ENCODE data around the gene CHST13.

CHST13 gene

GRCh38 chr3:126554560-126555525, 30.9 kb downstream of the CHST13 start:
- no CpG with 5 or more reads among the region's 19 CpGs for WGBS (ENCODE audit: extremely low coverage, insufficient coverage, insufficient read length)
- no peak overlapping the region for H3K23ac ChIP-seq (ENCODE audit: low read length)
- no peak overlapping the region for H4K12ac ChIP-seq (ENCODE audit: low read depth, low read length)
- H3K14ac ChIP-seq (ENCODE audit: low read length): no peak overlapping the region
- no peak overlapping the region for H2AFZ ChIP-seq (ENCODE audit: insufficient read depth, low read length, poor library complexity)
- no peak overlapping the region for H3K18ac ChIP-seq (ENCODE audit: low read length)
- H2BK120ac ChIP-seq (ENCODE audit: insufficient read depth, low read length, poor library complexity): no peak overlapping the region
- H2AK5ac ChIP-seq (ENCODE audit: low read length): no peak overlapping the region
- H2BK5ac ChIP-seq (ENCODE audit: low read depth, low read length, poor library complexity): no peak overlapping the region
- H2BK12ac ChIP-seq (ENCODE audit: low read length): no peak overlapping the region
- H3K4me2 ChIP-seq (ENCODE audit: low read length): no peak overlapping the region
- H3K9ac ChIP-seq (ENCODE audit: low read length): no peak overlapping the region
- H4K91ac ChIP-seq (ENCODE audit: low read depth, low read length): no peak overlapping the region
- H3K4me1 ChIP-seq (ENCODE audit: control insufficient read depth in 1 of 2, insufficient read depth in 2 of 2, low read length in 2 of 2): no peaks in the 10 kb centered on the region
- no peak overlapping the region for H3K4ac ChIP-seq (ENCODE audit: low read depth, low read length)
- no peaks in the 10 kb centered on the region for H3K36me3 ChIP-seq (ENCODE audit: control insufficient read depth in 1 of 2, insufficient read depth in 2 of 2, low read length in 2 of 2)
- H3K4me3 ChIP-seq (ENCODE audit: low read depth, low read length): no peak overlapping the region
- no peak for DNase-seq
- no peak overlapping the region for H4K8ac ChIP-seq (ENCODE audit: low read depth, low read length)
- H3K27me3 ChIP-seq (ENCODE audit: insufficient read depth, low read length): no peaks in the 10 kb centered on the region
- no peaks in the 10 kb centered on the region for H3K79me1 ChIP-seq (ENCODE audit: low read length)
- no peaks in the 10 kb centered on the region for H3K9me3 ChIP-seq (ENCODE audit: insufficient read depth, low read depth, low read length)
- H3K79me2 ChIP-seq (ENCODE audit: control insufficient read depth, insufficient read depth, low read length, poor library complexity): no peaks in the 10 kb centered on the region
- H3K27ac ChIP-seq (ENCODE audit: low read depth, low read length): no peak overlapping the region

- Histone ChIP-seq H4K12ac (ENCODE audit: low read depth, low read length) (no peak overlapping the region), H3K4me1 (ENCODE audit: control insufficient read depth in 1 of 2, insufficient read depth in 2 of 2, low read length in 2 of 2) (no peaks in the 10 kb centered on the region), H2BK5ac (ENCODE audit: low read depth, low read length, poor library complexity) (no peak overlapping the region), H3K4ac (ENCODE audit: low read depth, low read length) (no peak overlapping the region), H2BK12ac (ENCODE audit: low read length) (no peak overlapping the region), H3K79me2 (ENCODE audit: control insufficient read depth, insufficient read depth, low read length, poor library complexity) (no peaks in the 10 kb centered on the region), H3K36me3 (ENCODE audit: control insufficient read depth in 1 of 2, insufficient read depth in 2 of 2, low read length in 2 of 2) (no peaks in the 10 kb centered on the region), H4K8ac (ENCODE audit: low read depth, low read length) (no peak overlapping the region), H3K23ac (ENCODE audit: low read length) (no peak overlapping the region), H3K27me3 (ENCODE audit: insufficient read depth, low read length) (no peaks in the 10 kb centered on the region), H3K4me2 (ENCODE audit: low read length) (no peak overlapping the region), H4K91ac (ENCODE audit: low read depth, low read length) (no peak overlapping the region), H3K4me3 (ENCODE audit: low read depth, low read length) (no peak overlapping the region), H2BK120ac (ENCODE audit: insufficient read depth, low read length, poor library complexity) (no peak overlapping the region), H3K9ac (ENCODE audit: low read length) (no peak overlapping the region), H3K27ac (ENCODE audit: low read depth, low read length) (no peak overlapping the region), H3K9me3 (ENCODE audit: insufficient read depth, low read depth, low read length) (no peaks in the 10 kb centered on the region), H3K79me1 (ENCODE audit: low read length) (no peaks in the 10 kb centered on the region), H3K14ac (ENCODE audit: low read length) (no peak overlapping the region), H2AK5ac (ENCODE audit: low read length) (no peak overlapping the region), H2AFZ (ENCODE audit: insufficient read depth, low read length, poor library complexity) (no peak overlapping the region), H3K18ac (ENCODE audit: low read length) (no peak overlapping the region)
- WGBS (ENCODE audit: extremely low coverage, insufficient coverage, insufficient read length): no CpG with 5 or more reads among the region's 10 CpGs
- no peak for DNase-seq
Observed at GRCh38 chr3:126555795-126556636, 32.1 kb downstream of the CHST13 start.

- Histone ChIP-seq H2AFZ (ENCODE audit: insufficient read depth, low read length, poor library complexity) (no peak overlapping the region), H2BK120ac (ENCODE audit: insufficient read depth, low read length, poor library complexity) (no peak overlapping the region), H3K36me3 (ENCODE audit: control insufficient read depth in 1 of 2, insufficient read depth in 2 of 2, low read length in 2 of 2) (no peaks in the 10 kb centered on the region), H3K14ac (ENCODE audit: low read length) (no peak overlapping the region), H3K4me3 (ENCODE audit: low read depth, low read length) (no peak overlapping the region), H4K8ac (ENCODE audit: low read depth, low read length) (no peak overlapping the region), H2BK5ac (ENCODE audit: low read depth, low read length, poor library complexity) (no peak overlapping the region), H2AK5ac (ENCODE audit: low read length) (no peak overlapping the region), H4K91ac (ENCODE audit: low read depth, low read length) (no peak overlapping the region), H2BK12ac (ENCODE audit: low read length) (no peak overlapping the region), H3K9me3 (ENCODE audit: insufficient read depth, low read depth, low read length) (no peaks in the 10 kb centered on the region), H3K23ac (ENCODE audit: low read length) (no peak overlapping the region), H3K27me3 (ENCODE audit: insufficient read depth, low read length) (no peaks in the 10 kb centered on the region), H3K4me2 (ENCODE audit: low read length) (no peak overlapping the region), H3K9ac (ENCODE audit: low read length) (no peak overlapping the region), H3K79me2 (ENCODE audit: control insufficient read depth, insufficient read depth, low read length, poor library complexity) (no peaks in the 10 kb centered on the region), H3K18ac (ENCODE audit: low read length) (no peak overlapping the region), H3K4ac (ENCODE audit: low read depth, low read length) (no peak overlapping the region), H3K79me1 (ENCODE audit: low read length) (no peaks in the 10 kb centered on the region), H3K4me1 (ENCODE audit: control insufficient read depth in 1 of 2, insufficient read depth in 2 of 2, low read length in 2 of 2) (no peaks in the 10 kb centered on the region), H4K12ac (ENCODE audit: low read depth, low read length) (no peak overlapping the region), H3K27ac (ENCODE audit: low read depth, low read length) (no peak overlapping the region)
- no peak for DNase-seq
- WGBS (ENCODE audit: extremely low coverage, insufficient coverage, insufficient read length): no CpG with 5 or more reads among the region's 8 CpGs
Observed at GRCh38 chr3:126556637-126557414, 32.9 kb downstream of the CHST13 start.

GRCh38 chr3:126557415-126557745, 33.4 kb downstream of the CHST13 start:
- no peak overlapping the region for H3K4me3 ChIP-seq (ENCODE audit: low read depth, low read length)
- H2AFZ ChIP-seq (ENCODE audit: insufficient read depth, low read length, poor library complexity): no peak overlapping the region
- H3K27me3 ChIP-seq (ENCODE audit: insufficient read depth, low read length): no peaks in the 10 kb centered on the region
- H4K91ac ChIP-seq (ENCODE audit: low read depth, low read length): no peak overlapping the region
- no peak overlapping the region for H2BK12ac ChIP-seq (ENCODE audit: low read length)
- no peak overlapping the region for H3K23ac ChIP-seq (ENCODE audit: low read length)
- no peak for DNase-seq
- no peak overlapping the region for H3K27ac ChIP-seq (ENCODE audit: low read depth, low read length)
- no peak overlapping the region for H3K18ac ChIP-seq (ENCODE audit: low read length)
- no peak overlapping the region for H2AK5ac ChIP-seq (ENCODE audit: low read length)
- no CpG with 5 or more reads among the region's 11 CpGs for WGBS (ENCODE audit: extremely low coverage, insufficient coverage, insufficient read length)
- H3K79me2 ChIP-seq (ENCODE audit: control insufficient read depth, insufficient read depth, low read length, poor library complexity): no peaks in the 10 kb centered on the region
- H3K9me3 ChIP-seq (ENCODE audit: insufficient read depth, low read depth, low read length): no peaks in the 10 kb centered on the region
- no peak overlapping the region for H4K12ac ChIP-seq (ENCODE audit: low read depth, low read length)
- no peak overlapping the region for H3K14ac ChIP-seq (ENCODE audit: low read length)
- no peak overlapping the region for H3K9ac ChIP-seq (ENCODE audit: low read length)
- H3K36me3 ChIP-seq (ENCODE audit: control insufficient read depth in 1 of 2, insufficient read depth in 2 of 2, low read length in 2 of 2): no peaks in the 10 kb centered on the region
- no peak overlapping the region for H3K4ac ChIP-seq (ENCODE audit: low read depth, low read length)
- no peak overlapping the region for H2BK5ac ChIP-seq (ENCODE audit: low read depth, low read length, poor library complexity)
- no peak overlapping the region for H3K4me2 ChIP-seq (ENCODE audit: low read length)
- H3K79me1 ChIP-seq (ENCODE audit: low read length): no peaks in the 10 kb centered on the region
- H3K4me1 ChIP-seq (ENCODE audit: control insufficient read depth in 1 of 2, insufficient read depth in 2 of 2, low read length in 2 of 2): no peaks in the 10 kb centered on the region
- no peak overlapping the region for H4K8ac ChIP-seq (ENCODE audit: low read depth, low read length)
- H2BK120ac ChIP-seq (ENCODE audit: insufficient read depth, low read length, poor library complexity): no peak overlapping the region

Measured in trophoblast cell (in vitro differentiated cells and primary cell).